Epithelial cell of proximal tubule (primary cell): Measurements from ENCODE around the gene TRIM31. TPM values are rescaled to one million over a fixed set of nuclear protein-coding genes. Genes with fewer than 3 reads are reported as not detected.

Experiments used
- DNase-seq: peaks from one replicate; pipeline ENCODE4 v3.0.0-alpha.2; 2011; ENCODE audit warnings: low read depth
- H3K4me3 ChIP-seq: 2 replicates; pipeline ENCODE4 v1.5.1; 2011; ENCODE audit warnings: low read depth, mild to moderate bottlenecking, low read length
- CTCF ChIP-seq: conservative IDR thresholded peaks from 2 replicates; pipeline ENCODE4 v1.5.1; 2012; ENCODE audit warnings: low read depth, mild to moderate bottlenecking, low read length
- total RNA-seq: library from RNA; depleted of rRNA; stranded (reverse); fragments of >200 nt; gene quantifications from 2 replicates; pipeline ENCODE4 v1.2.3, GENCODE V29; 2015

The TRIM31 gene, protein sequence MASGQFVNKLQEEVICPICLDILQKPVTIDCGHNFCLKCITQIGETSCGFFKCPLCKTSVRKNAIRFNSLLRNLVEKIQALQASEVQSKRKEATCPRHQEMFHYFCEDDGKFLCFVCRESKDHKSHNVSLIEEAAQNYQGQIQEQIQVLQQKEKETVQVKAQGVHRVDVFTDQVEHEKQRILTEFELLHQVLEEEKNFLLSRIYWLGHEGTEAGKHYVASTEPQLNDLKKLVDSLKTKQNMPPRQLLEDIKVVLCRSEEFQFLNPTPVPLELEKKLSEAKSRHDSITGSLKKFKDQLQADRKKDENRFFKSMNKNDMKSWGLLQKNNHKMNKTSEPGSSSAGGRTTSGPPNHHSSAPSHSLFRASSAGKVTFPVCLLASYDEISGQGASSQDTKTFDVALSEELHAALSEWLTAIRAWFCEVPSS
- total RNA-seq: not detected in 2 replicates

- TF ChIP-seq CTCF: no peak
- no peak for DNase-seq
- H3K4me3 ChIP-seq: no peak within 1 kb of the TSS
Measured at GRCh38 chr6:30113003-30113759, at the start of gene TRIM31. TRIM31 (minus strand) TSS chr6:30113090; CDS start chr6:30112805, 285 bp downstream.

GRCh38 chr6:30162265-30163089 lies 49.6 kb upstream of the TRIM31 start:
- no peak for DNase-seq
- peak overlapping the region; percentile 49 for H3K4me3 ChIP-seq
- no peak for TF ChIP-seq CTCF

DNA sequence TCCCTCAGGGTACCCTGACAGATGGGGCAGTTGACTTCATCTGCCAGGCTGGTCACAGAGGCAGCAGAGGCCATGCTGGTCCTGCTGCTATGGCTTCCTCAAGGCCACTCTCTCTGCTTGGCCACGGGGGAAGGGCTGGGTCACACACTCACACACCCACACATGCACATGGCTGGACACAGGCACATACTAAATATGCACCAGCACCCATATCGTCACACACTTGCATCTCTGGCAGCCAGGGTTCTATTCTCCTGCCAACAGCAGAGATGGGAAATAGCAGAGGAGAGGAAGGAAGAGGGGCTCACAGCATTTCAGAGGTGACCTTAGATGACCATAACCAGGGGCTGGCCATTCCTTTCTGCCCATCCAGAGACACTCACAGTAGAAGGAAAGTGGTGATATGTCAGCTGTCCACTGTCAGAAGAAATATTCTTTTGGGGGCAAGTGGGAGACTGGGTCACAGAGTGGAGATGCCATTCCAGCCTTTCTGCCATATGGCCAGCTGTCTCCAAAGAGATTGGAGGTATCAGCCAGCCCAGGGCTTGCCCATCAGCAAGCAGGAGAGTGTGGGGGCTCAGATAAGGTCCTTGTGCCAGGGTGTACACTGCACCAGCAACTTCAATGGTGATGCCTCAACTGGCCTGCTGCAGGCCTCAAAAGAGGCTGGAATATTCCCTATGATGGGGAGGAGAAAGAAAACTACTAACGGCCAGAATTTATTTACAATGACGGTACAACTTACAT lies 48.1 kb upstream of the TRIM31 start, which contains the start of gene TRIM10:
TRIM10 (minus strand) TSS at position 427 of the 747 bp plus-strand sequence; CDS start at position 74, 353 bp downstream.
- H3K4me3 ChIP-seq: no peak within 1 kb of the TSS
- TF ChIP-seq CTCF: no peak
- DNase-seq: no peak

DNA sequence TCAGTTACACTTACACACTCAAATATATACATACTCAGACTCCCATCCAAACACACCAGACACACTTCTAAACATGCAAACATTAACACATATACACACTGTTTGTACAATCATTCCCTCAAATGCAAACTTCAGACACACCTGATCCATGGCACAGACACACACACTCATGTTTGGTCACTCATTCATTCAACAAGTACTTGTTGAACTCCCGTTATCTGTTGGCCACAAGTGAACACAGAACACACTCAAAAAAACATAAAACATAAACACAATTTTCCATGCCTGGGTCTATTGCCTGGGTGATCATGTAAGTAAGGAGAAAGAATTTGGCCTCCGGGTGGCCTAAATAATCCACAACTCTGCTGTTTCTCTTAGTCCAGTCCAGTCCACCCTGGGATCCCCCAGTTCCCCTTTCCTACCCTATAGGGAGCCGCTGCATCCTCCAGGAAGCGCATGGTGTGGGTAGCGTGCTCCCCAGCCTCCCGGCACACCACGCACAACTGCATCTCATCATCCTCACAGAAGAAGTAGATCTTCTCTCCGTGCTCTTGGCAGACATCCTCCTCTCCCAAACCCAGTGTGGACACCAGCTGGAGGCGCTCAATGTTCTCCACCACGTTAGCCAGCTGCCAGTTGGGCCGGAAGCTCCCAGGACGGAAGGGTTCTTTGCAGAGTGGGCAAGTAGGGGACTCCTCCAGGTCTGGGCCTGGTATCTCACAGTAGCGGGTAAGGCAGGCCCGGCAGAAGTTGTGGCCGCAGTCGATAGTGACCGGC lies 47.3 kb upstream of the TRIM31 start:
- H3K4me3 ChIP-seq: no peak overlapping the region
- TF ChIP-seq CTCF: no peak
- DNase-seq: no peak

- DNase-seq: no peak
- no peak overlapping the region for H3K4me3 ChIP-seq
- TF ChIP-seq CTCF: no peak
Measured at GRCh38 chr6:30158475-30159040, 45.7 kb upstream of the TRIM31 start.
